Endothelial cell of umbilical vein (primary cell): ENCODE measurements around the gene BABAM1. TPM values are rescaled to one million over a fixed set of nuclear protein-coding genes. Genes with fewer than 3 reads are reported as not detected.

Experiments used
- BruUV-seq: library from RNA; stranded (reverse); fragments of 400-500 nt; replicated peaks from 2 replicates; lab custom pipeline; 2021; lab: Mats Ljungman, UMichigan
- CTCF ChIA-PET: fragments of 300-600, 350-600 bp; sonication (Branson Sonifier 250); formaldehyde crosslinking; loops from one replicate; lab custom pipeline; 2021; ENCODE audit warnings: antibody characterized with exemption, inconsistent platforms; lab: Charles Lee
- POLR2A ChIA-PET: fragments of 300-600, 350-600 bp; sonication (Branson Sonifier 250); formaldehyde crosslinking; loops from one replicate; lab custom pipeline; 2021; ENCODE audit warnings: antibody characterized with exemption, inconsistent platforms; lab: Charles Lee
- DNase-seq: peaks from one replicate; pipeline ENCODE4 v3.0.0-alpha.2; 2011; ENCODE audit warnings: low read depth, low spot score
- FAIRE-seq: peaks from 2 replicates; lab custom pipeline; 2011; peaks lifted over from hg19 to GRCh38; lab: Jason Lieb, UNC
- H2AFZ ChIP-seq: 2 replicates; pipeline ENCODE4 v1.6.0; 2012; ENCODE audit warnings: low read depth, low read length, control low read depth, inconsistent platforms
- H3K27ac ChIP-seq: 2 replicates; pipeline ENCODE4 v1.5.1; 2011; ENCODE audit warnings: low read depth, mild to moderate bottlenecking, control low read depth, low read length, moderate library complexity; ENCODE audit not compliant: insufficient read depth
- H3K27me3 ChIP-seq, 2 experiments: 2 replicates each; pipeline versions ENCODE4 v1.6.0 to v1.6.1; 2011; ENCODE audit warnings: low read length in 2 of 2, mixed read lengths in 1 of 2; ENCODE audit not compliant: control insufficient read depth in 2 of 2, insufficient read depth in 2 of 2
- H3K36me3 ChIP-seq, 2 experiments: 2 replicates in 1 of 2; 3 replicates in 1 of 2; pipeline ENCODE4 v1.5.1; 2011; ENCODE audit warnings: low read length in 2 of 2, mild to moderate bottlenecking in 1 of 2, moderate library complexity in 1 of 2; ENCODE audit not compliant: control insufficient read depth in 2 of 2, insufficient read depth in 2 of 2; ENCODE audit errors: extremely low read depth in 1 of 2
- H3K4me1 ChIP-seq: 3 replicates; pipeline ENCODE4 v1.5.1; 2011; ENCODE audit warnings: mild to moderate bottlenecking, low read length; ENCODE audit not compliant: control insufficient read depth, insufficient read depth; ENCODE audit errors: extremely low read depth
- H3K4me2 ChIP-seq: 2 replicates; pipeline ENCODE4 v1.6.1; 2011; ENCODE audit warnings: low read length, control low read depth, mixed read lengths; ENCODE audit not compliant: insufficient read depth
- H3K4me3 ChIP-seq, 3 experiments: fragments of 200-600 bp in 1 of 3; sonication (generic), shearing (Covaris generic) in 1 of 3; replicated peaks in 1 of 3; 2 replicates each; pipeline ENCODE4 v1.5.1; 2011 to 2016; ENCODE audit warnings: control low read depth in 3 of 3, low read length in 3 of 3, mild to moderate bottlenecking in 2 of 3, inconsistent platforms in 1 of 3, low read depth in 1 of 3, moderate library complexity in 1 of 3; ENCODE audit not compliant: insufficient read depth in 1 of 3
- H3K79me2 ChIP-seq: 2 replicates; pipeline ENCODE4 v1.6.0; 2012; ENCODE audit warnings: low read length, inconsistent platforms; ENCODE audit not compliant: control insufficient read depth, insufficient read depth
- H3K9ac ChIP-seq: replicated peaks from 2 replicates; pipeline ENCODE3; 2011; ENCODE audit warnings: low read length, control low read depth; ENCODE audit not compliant: insufficient read depth; ENCODE audit errors: extremely low read depth
- H3K9me1 ChIP-seq: replicated peaks from 3 replicates; pipeline ENCODE4 v1.6.0; 2011; ENCODE audit warnings: mild to moderate bottlenecking, low read length; ENCODE audit not compliant: control insufficient read depth, insufficient read depth; ENCODE audit errors: extremely low read depth
- H3K9me3 ChIP-seq: replicated peaks from 2 replicates; pipeline ENCODE4 v1.5.1; 2012; ENCODE audit warnings: low read length, inconsistent platforms; ENCODE audit not compliant: control insufficient read depth, insufficient read depth
- H4K20me1 ChIP-seq: replicated peaks from 2 replicates; pipeline ENCODE3; 2011; ENCODE audit warnings: mild to moderate bottlenecking, low read length; ENCODE audit not compliant: control insufficient read depth, insufficient read depth; ENCODE audit errors: extremely low read depth
- EZH2 ChIP-seq: IDR thresholded peaks from 2 replicates; pipeline ENCODE4 v1.6.1; 2012; ENCODE audit warnings: borderline replicate concordance, low read depth, mild to moderate bottlenecking, moderate library complexity, low read length, inconsistent platforms; ENCODE audit not compliant: severe bottlenecking
- JUN ChIP-seq: IDR thresholded peaks from 2 replicates; pipeline ENCODE4 v1.6.1; 2011; ENCODE audit warnings: borderline replicate concordance, low read depth; ENCODE audit not compliant: insufficient read length, insufficient read depth
- MYC ChIP-seq: IDR thresholded peaks from one replicate; pipeline ENCODE4 v1.6.1; 2011; ENCODE audit warnings: mild to moderate bottlenecking, low read depth, low read length
- POLR2A ChIP-seq: IDR thresholded peaks from 2 replicates; pipeline ENCODE4 v1.6.1; 2012; ENCODE audit warnings: low read depth, mild to moderate bottlenecking, control low read depth, low read length
- dilution Hi-C: fragments of 300-500 bp; cut with MboI; formaldehyde crosslinking; loops from one replicate; pipeline ENCODE4 v1.15.0; 2019; ENCODE audit warnings: low sequenced_read_pairs; ENCODE audit not compliant: extremely low pct_ligation_motif_present
- intact Hi-C: fragments of 100-400 bp; cut with micrococcal nuclease; formaldehyde crosslinking; loops from one replicate; pipeline ENCODE4 v1.10.0; 2022
- polyA plus RNA-seq, 4 experiments: library from polyadenylated mRNA; depleted of rRNA in 3 of 4; stranded (reverse) in 3 of 4; unstranded in 1 of 4; fragments of >200 nt; gene quantifications; 2 replicates each; pipeline versions ENCODE4 v1.2.1 to v1.2.3, GENCODE V29; 2011 to 2012; ENCODE audit warnings: missing spikeins in 1 of 4
- total RNA-seq: library from RNA; stranded (reverse); gene quantifications from 2 replicates; pipeline ENCODE4 v1.2.3, GENCODE V29; 2021
- TF ChIP-seq, protein P1 (sequence below): IDR thresholded peaks from 2 replicates; pipeline ENCODE4 v1.6.1; 2011; ENCODE audit not compliant: insufficient read depth, insufficient read length

The BABAM1 gene
- total and polyA plus RNA-seq, 2 donors (not counting 3 experiments of a cell fraction or from before 2014, with no cell fraction given): 118 to 140 TPM

DNA sequence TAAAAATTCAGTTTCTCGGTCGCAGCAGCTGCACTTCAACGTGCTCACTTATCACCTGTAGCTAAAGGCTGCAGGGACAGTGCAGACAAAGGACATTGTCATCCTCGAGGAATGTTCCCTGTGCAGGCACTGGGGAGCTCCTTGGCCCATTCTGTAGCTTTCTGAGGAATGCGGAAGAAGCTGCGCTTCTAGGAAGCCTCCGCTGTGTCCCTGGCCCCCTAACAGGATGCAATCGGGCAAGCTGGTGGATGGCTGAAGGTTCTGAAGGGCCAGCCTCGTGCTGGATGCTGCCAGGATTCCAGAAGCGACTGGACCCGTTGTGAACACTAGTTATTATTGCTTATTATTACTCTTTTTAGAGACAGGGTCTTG lies 59.3 kb downstream of the BABAM1 start:
- Histone ChIP-seq H3K4me2 (no peak overlapping the region), H3K79me2 (no peaks in the 10 kb centered on the region), H3K4me3 (no peak overlapping the region), H4K20me1 (no peaks in the 10 kb centered on the region), H3K36me3 (no peaks in the 10 kb centered on the region), H3K27me3 (peaks cover 4 to 19% of the 10 kb centered on the region in 2 experiments), H3K9me3 (no peaks in the 10 kb centered on the region), H2AFZ (no peak overlapping the region), H3K9ac (no peak overlapping the region), H3K27ac (no peak overlapping the region), H3K9me1 (no peaks in the 10 kb centered on the region), H3K4me1 (peaks cover 10% of the 10 kb centered on the region)
- intact Hi-C loops: no loop called here
- POLR2A ChIA-PET: interaction anchor here (0.6 to 1.3 kb wide), 2 partner anchors 17 to 192 kb away, joined by 3 read pairs; partner anchors contain the start of gene DDA1
- DNase-seq: no peak
- no peak for TF ChIP-seq POLR2A
- TF ChIP-seq MYC: no peak
- TF ChIP-seq EZH2: no peak
- TF ChIP-seq, protein P1, sequence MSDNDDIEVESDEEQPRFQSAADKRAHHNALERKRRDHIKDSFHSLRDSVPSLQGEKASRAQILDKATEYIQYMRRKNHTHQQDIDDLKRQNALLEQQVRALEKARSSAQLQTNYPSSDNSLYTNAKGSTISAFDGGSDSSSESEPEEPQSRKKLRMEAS: no peak
- dilution Hi-C loops: no loop called here
- no TSS peak for BruUV-seq
- CTCF ChIA-PET: interaction anchor here (0.5 to 2.5 kb wide), 6 partner anchors 9 to 871 kb away, joined by 3 to 16 read pairs (median 4); no protein-coding TSS in a partner anchor
- FAIRE-seq: no peak

DNA sequence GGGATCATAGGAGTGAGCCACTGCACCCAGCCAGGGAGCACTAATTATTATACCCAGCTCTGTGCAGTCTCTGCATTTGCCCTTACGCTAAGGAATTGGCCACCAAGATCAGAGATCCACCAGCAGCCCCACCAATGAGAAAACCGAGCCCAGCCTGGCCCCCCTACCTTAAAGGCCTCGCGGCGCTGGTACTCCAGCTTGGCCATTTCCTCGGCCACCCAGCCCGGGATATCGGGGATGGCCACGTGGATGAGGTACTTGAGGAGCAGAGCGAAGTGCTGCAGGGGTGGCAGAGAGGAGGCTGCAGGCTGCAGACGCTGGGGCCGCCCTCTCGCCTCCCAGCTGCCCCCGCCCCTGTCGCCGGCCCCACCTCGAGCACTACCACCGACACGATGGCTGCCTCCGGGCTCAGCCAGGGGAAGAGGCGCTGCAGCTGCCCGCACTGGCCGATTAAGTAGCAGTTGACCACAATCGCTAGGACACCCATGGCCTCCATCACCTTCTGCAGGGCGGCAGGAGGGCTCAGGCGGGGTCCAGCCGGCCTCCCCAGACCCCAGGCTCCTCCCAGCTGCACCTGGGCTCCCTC lies 59.9 kb downstream of the BABAM1 start:
- no peak for TF ChIP-seq JUN
- dilution Hi-C loops: no loop called here
- H2AFZ ChIP-seq: no peak overlapping the region
- no peak overlapping the region for H3K4me3 ChIP-seq
- no peak overlapping the region for H3K27ac ChIP-seq
- no peaks in the 10 kb centered on the region for H3K9me3 ChIP-seq
- H3K27me3 ChIP-seq: peaks cover 4 to 19% of the 10 kb centered on the region in 2 experiments
- FAIRE-seq: no peak
- no peaks in the 10 kb centered on the region for H3K79me2 ChIP-seq
- no peaks in the 10 kb centered on the region for H3K36me3 ChIP-seq
- H4K20me1 ChIP-seq: no peaks in the 10 kb centered on the region
- H3K4me2 ChIP-seq: no peak overlapping the region
- no peak overlapping the region for H3K9ac ChIP-seq
- CTCF ChIA-PET: interaction anchor here (0.5 to 2.5 kb wide), 7 partner anchors 10 to 870 kb away, joined by 3 to 16 read pairs (median 4); partner anchors contain the start of gene DDA1
- intact Hi-C loops: no loop called here
- H3K4me1 ChIP-seq: peaks cover 10% of the 10 kb centered on the region
- no peak for DNase-seq
- H3K9me1 ChIP-seq: no peaks in the 10 kb centered on the region
- POLR2A ChIA-PET: interaction anchor here (0.6 to 1.3 kb wide), 2 partner anchors 18 to 193 kb away, joined by 3 read pairs; partner anchors contain the start of gene DDA1
- BruUV-seq: no TSS peak
